Endothelial cell of umbilical vein (primary cell): ENCODE data around the gene SLFN13.

ENCODE experiments used
- EZH2 ChIP-seq: IDR thresholded peaks from 2 replicates; pipeline ENCODE4 v1.6.1; 2012; ENCODE audit warnings: borderline replicate concordance, low read depth, mild to moderate bottlenecking, moderate library complexity, low read length, inconsistent platforms; ENCODE audit not compliant: severe bottlenecking
- JUN ChIP-seq: IDR thresholded peaks from 2 replicates; pipeline ENCODE4 v1.6.1; 2011; ENCODE audit warnings: borderline replicate concordance, low read depth; ENCODE audit not compliant: insufficient read length, insufficient read depth
- MYC ChIP-seq: IDR thresholded peaks from one replicate; pipeline ENCODE4 v1.6.1; 2011; ENCODE audit warnings: mild to moderate bottlenecking, low read depth, low read length
- POLR2A ChIP-seq: IDR thresholded peaks from 2 replicates; pipeline ENCODE4 v1.6.1; 2012; ENCODE audit warnings: low read depth, mild to moderate bottlenecking, control low read depth, low read length
- POLR2AphosphoS5 ChIP-seq: IDR thresholded peaks from 2 replicates; pipeline ENCODE4 v1.6.1; 2012; ENCODE audit warnings: low read depth, mild to moderate bottlenecking, control low read depth, low read length, moderate library complexity; ENCODE audit not compliant: insufficient read depth
- TF ChIP-seq, protein P1 (sequence below), 2 donors: IDR thresholded peaks; 1 replicate in 1 of 2; 2 replicates in 1 of 2; pipeline ENCODE4 v1.5.1; 2011; ENCODE audit warnings: low read length in 2 of 2, mild to moderate bottlenecking in 2 of 2, moderate library complexity in 2 of 2, control low read depth in 1 of 2, inconsistent platforms in 1 of 2, low read depth in 1 of 2; ENCODE audit not compliant: insufficient read depth in 1 of 2; ENCODE audit errors: extremely low read depth in 1 of 2

DNA sequence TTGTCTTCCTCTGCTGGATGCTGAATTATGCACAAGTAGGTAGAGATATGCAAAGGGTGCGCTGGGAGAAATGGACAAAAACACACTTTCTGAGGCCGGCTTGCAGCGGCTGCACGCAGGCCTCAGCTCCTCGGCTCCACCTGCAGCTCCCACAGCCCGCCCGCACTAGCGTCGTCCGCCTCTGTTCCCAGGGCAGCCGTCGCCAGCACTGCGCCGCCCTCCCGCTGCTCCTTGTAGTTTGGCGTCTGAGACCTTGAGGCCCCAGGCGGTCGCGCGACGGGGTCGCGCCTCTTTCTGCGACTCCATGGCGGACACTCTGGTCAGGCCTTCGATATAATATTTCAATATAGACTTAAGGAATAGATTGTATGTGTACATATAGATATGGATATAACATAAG lies 41.0 kb downstream of the SLFN13 start:
- TF ChIP-seq MYC (no peak), EZH2 (no peak), POLR2A (no peak), POLR2AphosphoS5 (no peak), JUN (no peak)
- TF ChIP-seq, protein P1, sequence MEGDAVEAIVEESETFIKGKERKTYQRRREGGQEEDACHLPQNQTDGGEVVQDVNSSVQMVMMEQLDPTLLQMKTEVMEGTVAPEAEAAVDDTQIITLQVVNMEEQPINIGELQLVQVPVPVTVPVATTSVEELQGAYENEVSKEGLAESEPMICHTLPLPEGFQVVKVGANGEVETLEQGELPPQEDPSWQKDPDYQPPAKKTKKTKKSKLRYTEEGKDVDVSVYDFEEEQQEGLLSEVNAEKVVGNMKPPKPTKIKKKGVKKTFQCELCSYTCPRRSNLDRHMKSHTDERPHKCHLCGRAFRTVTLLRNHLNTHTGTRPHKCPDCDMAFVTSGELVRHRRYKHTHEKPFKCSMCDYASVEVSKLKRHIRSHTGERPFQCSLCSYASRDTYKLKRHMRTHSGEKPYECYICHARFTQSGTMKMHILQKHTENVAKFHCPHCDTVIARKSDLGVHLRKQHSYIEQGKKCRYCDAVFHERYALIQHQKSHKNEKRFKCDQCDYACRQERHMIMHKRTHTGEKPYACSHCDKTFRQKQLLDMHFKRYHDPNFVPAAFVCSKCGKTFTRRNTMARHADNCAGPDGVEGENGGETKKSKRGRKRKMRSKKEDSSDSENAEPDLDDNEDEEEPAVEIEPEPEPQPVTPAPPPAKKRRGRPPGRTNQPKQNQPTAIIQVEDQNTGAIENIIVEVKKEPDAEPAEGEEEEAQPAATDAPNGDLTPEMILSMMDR (IDR thresholded peaks at IDR 0.05; ENCODE audit: extremely low read depth in 1 of 2, insufficient read depth in 1 of 2, low read depth in 1 of 2, low read length in 2 of 2): no peak
